BJ (cell line): ENCODE measurements around the gene SEL1L. TPM values are rescaled to one million over a fixed set of nuclear protein-coding genes. Genes with fewer than 3 reads are reported as not detected.

Source experiments
- CTCF ChIA-PET: fragments of 350-600 bp; formaldehyde crosslinking; extraction: SDS; loops from one replicate; lab custom pipeline; 2021; ENCODE audit warnings: antibody characterized with exemption, inconsistent platforms; lab: Yijun Ruan, JAX
- POLR2A ChIA-PET: fragments of 300-600 bp; sonication (Branson Sonifier 250); formaldehyde crosslinking; extraction: SDS; loops from one replicate; lab custom pipeline; 2021; ENCODE audit warnings: antibody characterized with exemption; lab: Charles Lee
- DNase-seq: peaks from one replicate; pipeline ENCODE4 v3.0.0-alpha.2; 2011; ENCODE audit warnings: low read depth
- H3K27me3 ChIP-seq: 2 replicates; pipeline ENCODE4 v1.6.0; 2011; ENCODE audit warnings: low read length; ENCODE audit not compliant: control insufficient read depth, insufficient read depth
- H3K36me3 ChIP-seq: 2 replicates; pipeline ENCODE4 v1.5.1; 2011; ENCODE audit warnings: low read length; ENCODE audit not compliant: control insufficient read depth, insufficient read depth
- H3K4me3 ChIP-seq: 2 replicates; pipeline ENCODE4 v1.5.1; 2011; ENCODE audit warnings: low read depth, mild to moderate bottlenecking, control low read depth, low read length
- polyA plus RNA-seq: library from polyadenylated mRNA; depleted of rRNA; stranded (reverse); fragments of >200 nt; gene quantifications from 2 replicates; pipeline ENCODE4 v1.2.3, GENCODE V29; 2011
- TF ChIP-seq, protein P1 (sequence below): IDR thresholded peaks from 2 replicates; pipeline ENCODE4 v1.5.1; 2011; ENCODE audit warnings: low read depth, mild to moderate bottlenecking, control low read depth, inconsistent platforms, low read length, moderate library complexity; ENCODE audit not compliant: insufficient read depth

Gene SEL1L
- polyA plus RNA-seq, 1 experiment = 21.7 TPM

DNA sequence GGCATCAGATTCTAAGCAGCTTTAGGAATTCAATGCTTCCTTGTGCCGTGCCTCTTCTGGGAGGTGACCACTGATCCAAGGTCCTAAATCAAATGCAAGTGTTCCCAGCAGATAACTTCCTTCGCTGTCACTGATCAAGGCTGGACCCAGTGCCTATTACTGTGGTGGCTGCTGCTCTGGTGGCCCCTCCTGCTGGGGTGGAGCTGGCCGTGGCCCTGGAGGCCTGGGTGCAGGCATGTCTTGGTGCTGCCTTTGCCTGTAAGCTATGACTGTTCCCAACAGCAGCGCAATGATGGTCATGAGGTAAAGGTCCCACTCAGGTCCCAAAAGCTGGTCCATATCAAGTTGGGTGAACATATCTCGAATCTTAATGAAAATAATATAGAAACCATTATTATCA lies 56.8 kb downstream of the SEL1L start:
- ChIA-PET CTCF (interaction anchor here (0.8 to 1.5 kb wide), 6 partner anchors 10 to 29 kb away, joined by 3 to 5 read pairs (median 4); no protein-coding TSS in a partner anchor), POLR2A (interaction anchor here (0.6 to 0.7 kb wide), 2 partner anchors 32 to 164 kb away, joined by 3 read pairs; no protein-coding TSS in a partner anchor)
- TF ChIP-seq, protein P1, sequence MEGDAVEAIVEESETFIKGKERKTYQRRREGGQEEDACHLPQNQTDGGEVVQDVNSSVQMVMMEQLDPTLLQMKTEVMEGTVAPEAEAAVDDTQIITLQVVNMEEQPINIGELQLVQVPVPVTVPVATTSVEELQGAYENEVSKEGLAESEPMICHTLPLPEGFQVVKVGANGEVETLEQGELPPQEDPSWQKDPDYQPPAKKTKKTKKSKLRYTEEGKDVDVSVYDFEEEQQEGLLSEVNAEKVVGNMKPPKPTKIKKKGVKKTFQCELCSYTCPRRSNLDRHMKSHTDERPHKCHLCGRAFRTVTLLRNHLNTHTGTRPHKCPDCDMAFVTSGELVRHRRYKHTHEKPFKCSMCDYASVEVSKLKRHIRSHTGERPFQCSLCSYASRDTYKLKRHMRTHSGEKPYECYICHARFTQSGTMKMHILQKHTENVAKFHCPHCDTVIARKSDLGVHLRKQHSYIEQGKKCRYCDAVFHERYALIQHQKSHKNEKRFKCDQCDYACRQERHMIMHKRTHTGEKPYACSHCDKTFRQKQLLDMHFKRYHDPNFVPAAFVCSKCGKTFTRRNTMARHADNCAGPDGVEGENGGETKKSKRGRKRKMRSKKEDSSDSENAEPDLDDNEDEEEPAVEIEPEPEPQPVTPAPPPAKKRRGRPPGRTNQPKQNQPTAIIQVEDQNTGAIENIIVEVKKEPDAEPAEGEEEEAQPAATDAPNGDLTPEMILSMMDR = no peak
- Histone ChIP-seq H3K27me3 (no peaks in the 10 kb centered on the region), H3K36me3 (peaks cover 10% of the 10 kb centered on the region), H3K4me3 (no peak overlapping the region)
- no peak for DNase-seq

DNA sequence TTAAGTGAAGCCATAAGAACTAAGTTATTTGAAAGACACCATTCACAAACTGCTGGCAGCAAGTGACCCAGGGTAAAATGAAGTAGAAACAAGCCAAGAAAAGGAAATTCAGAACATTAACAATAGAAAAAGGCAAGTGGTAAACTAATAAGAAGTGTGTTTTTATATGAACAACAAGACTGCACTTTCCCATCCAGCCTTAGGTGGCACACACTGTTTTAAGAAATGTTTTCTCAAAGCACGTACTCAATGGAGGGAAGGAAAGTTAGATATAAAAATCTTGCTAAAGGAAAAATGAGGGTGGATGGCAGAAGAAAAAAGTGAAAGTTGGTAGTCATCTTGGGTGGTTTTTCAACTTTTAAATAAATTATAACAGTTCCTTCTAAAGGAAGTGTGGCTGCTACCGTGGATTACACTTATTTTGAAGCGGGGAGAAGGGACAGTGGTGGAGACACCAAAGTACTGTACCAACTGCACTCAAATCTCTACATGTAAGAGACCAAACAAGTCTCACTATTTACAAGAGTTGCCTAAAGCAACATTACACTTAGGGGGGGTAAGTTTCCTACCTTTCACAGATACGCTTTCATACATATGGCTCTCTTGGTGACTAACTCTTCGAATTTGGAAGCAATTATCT lies 58.8 kb downstream of the SEL1L start:
- no peaks in the 10 kb centered on the region for H3K27me3 ChIP-seq
- POLR2A ChIA-PET = no interaction called here

DNA sequence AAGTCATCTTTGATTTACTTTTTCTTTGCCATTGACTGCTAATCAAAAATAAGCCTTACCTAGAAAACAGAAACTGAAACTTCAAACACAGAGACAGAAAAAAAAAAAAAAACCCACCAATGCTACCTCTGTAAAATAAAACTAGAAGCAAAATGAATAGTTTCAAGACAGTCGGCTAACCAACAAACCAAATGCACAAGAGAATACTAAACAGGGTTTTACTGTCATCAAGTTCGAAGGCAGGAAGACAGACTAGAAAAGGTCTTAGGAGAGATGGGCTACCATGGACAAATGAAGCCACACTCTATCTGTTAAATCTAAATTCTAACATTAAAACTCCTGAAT lies 59.5 kb downstream of the SEL1L start:
- TF ChIP-seq, protein P1 = no peak
- ChIA-PET CTCF (no interaction called here), POLR2A (no interaction called here)
- DNase-seq = no peak
- H3K36me3 ChIP-seq = peaks cover 8% of the 10 kb centered on the region
- H3K27me3 ChIP-seq = no peaks in the 10 kb centered on the region
- no peak overlapping the region for H3K4me3 ChIP-seq

More for the DNA sequence above, 58.8 kb downstream of the SEL1L start:
- no peak for DNase-seq
- CTCF ChIA-PET = no interaction called here
- TF ChIP-seq, protein P1 = no peak
- Histone ChIP-seq H3K36me3 (peaks cover 10% of the 10 kb centered on the region), H3K4me3 (no peak overlapping the region)

DNA sequence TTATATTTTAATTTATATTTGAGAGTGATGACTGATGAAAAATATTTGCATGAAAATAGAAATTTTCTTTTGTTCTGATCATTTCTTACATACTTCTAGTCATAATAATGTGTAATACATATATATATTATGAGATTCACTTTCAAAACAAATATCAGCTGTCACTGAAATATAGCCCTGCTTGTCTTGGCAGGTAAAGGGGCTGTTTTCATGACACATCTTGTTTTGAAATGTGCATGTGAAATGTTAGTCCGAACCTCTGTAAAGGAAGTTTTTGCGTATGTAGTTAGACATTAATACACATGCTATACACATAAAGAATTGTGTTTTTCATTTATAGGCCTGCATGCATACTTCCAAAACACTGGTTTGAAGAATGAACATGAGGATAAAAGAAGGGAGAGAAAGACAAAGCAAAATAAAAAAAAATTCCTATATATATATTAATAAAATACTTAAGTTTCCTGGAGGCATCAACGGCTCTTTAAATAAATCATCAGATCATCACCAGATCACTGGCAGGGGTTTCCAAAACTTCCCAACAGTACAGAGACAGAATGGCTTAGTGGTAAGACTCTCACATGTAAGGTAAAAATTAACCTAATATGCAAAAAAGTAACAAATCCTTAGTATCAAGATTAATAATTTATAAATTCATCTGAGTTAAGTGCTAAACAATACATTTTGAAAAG lies 60.1 kb downstream of the SEL1L start:
- CTCF ChIA-PET = interaction anchor here (1.8 kb wide), 1 partner anchor 9 kb away, joined by 6 read pairs; no protein-coding TSS in a partner anchor
- POLR2A ChIA-PET = no interaction called here
- no peaks in the 10 kb centered on the region for H3K27me3 ChIP-seq
- H3K4me3 ChIP-seq = no peak overlapping the region
- H3K36me3 ChIP-seq = peaks cover 7% of the 10 kb centered on the region
- TF ChIP-seq, protein P1 = no peak
- no peak for DNase-seq

DNA sequence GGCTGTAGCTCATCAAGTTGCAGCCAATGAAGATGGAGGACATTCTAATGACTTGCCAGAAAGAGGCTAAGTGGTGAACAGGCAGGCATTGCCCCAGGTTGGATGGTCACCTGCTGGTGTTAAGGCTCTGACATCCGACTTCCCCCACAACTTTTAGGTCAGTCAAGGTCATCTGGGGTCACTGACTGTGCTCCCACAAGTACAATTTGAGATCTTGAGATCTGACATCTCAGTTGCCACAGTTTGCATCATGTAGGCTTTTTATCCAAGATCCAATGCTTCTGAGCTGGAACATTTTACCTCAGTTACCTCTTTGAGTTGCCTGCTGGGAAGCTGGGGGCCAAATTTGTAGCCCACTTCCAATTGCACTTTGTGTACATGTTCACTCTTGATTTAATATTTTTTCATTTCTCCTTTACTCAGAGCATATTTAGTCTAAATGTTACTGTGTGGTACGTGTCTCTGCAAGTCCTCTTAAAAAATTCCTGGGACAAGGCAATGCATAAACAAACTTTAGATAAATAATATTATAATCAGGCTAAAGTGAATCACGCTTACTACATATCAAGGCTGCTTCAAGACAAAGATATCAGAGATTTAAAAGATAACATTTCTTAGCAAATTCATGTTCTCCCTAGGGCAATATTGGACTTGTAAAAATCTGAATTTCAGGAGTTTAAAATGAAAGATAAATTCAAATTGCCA lies 61.4 kb downstream of the SEL1L start:
- Histone ChIP-seq H3K4me3 (no peak overlapping the region), H3K27me3 (no peaks in the 10 kb centered on the region), H3K36me3 (peaks cover 3% of the 10 kb centered on the region)
- ChIA-PET POLR2A (no interaction called here), CTCF (interaction anchor here (1.3 to 1.8 kb wide), 2 partner anchors 7 to 26 kb away, joined by 3 to 6 read pairs; no protein-coding TSS in a partner anchor)
- TF ChIP-seq, protein P1 = no peak
- DNase-seq = no peak
